Neural progenitor cell (in vitro differentiated cells): ENCODE measurements around the gene DDAH1. TPM values are rescaled to one million over a fixed set of nuclear protein-coding genes. Genes with fewer than 3 reads are reported as not detected.

ENCODE experiments used
- DNase-seq: peaks from one replicate; pipeline ENCODE4 v3.0.0-alpha.2; 2016; ENCODE audit warnings: low spot score
- H2AFZ ChIP-seq: fragments of 200-600 bp; sonication (generic); replicated peaks from 2 replicates; pipeline ENCODE4 v1.6.1; 2016; ENCODE audit warnings: antibody characterized with exemption
- H3F3A ChIP-seq: fragments of 200-600 bp; sonication (generic); 2 replicates; pipeline ENCODE4 v1.6.1; 2016; ENCODE audit warnings: antibody characterized with exemption, low read depth
- H3K27ac ChIP-seq: fragments of 200-600 bp; sonication (generic); 2 replicates; pipeline ENCODE4 v1.5.1; 2016; ENCODE audit warnings: mild to moderate bottlenecking
- H3K27me3 ChIP-seq: fragments of 200-600 bp; sonication (generic); 2 replicates; pipeline ENCODE4 v1.6.1; 2016; ENCODE audit warnings: mild to moderate bottlenecking, moderate library complexity
- H3K36me3 ChIP-seq: fragments of 200-600 bp; sonication (generic); 2 replicates; pipeline ENCODE4 v1.5.1; 2016
- H3K4me1 ChIP-seq: fragments of 200-600 bp; sonication (generic); 2 replicates; pipeline ENCODE4 v1.6.1; 2016; ENCODE audit warnings: mixed run types
- H3K4me2 ChIP-seq: fragments of 200-600 bp; sonication (generic); 2 replicates; pipeline ENCODE4 v1.6.1; 2016
- H3K4me3 ChIP-seq: fragments of 200-600 bp; sonication (generic); 2 replicates; pipeline ENCODE4 v1.5.1; 2016
- H3K79me2 ChIP-seq: fragments of 200-600 bp; sonication (generic); 2 replicates; pipeline ENCODE4 v1.6.1; 2016; ENCODE audit warnings: low read depth
- H3K9ac ChIP-seq: fragments of 200-600 bp; sonication (generic); 2 replicates; pipeline ENCODE4 v1.6.1; 2016
- H3K9me3 ChIP-seq: fragments of 200-600 bp; sonication (generic); 2 replicates; pipeline ENCODE4 v1.5.1; 2016; ENCODE audit warnings: low read depth
- H4K20me1 ChIP-seq: fragments of 200-600 bp; sonication (generic); 2 replicates; pipeline ENCODE4 v1.6.1; 2016; ENCODE audit warnings: low read depth
- H3K27ac Mint-ChIP-seq: 3 replicates; pipeline ENCODE4 v1.8.0; 2021; ENCODE audit warnings: mixed read lengths
- H3K27me3 Mint-ChIP-seq: 2 replicates; pipeline ENCODE4 v1.8.0; 2022; ENCODE audit warnings: low read depth, mild to moderate bottlenecking, inconsistent platforms, moderate library complexity, mixed read lengths; ENCODE audit not compliant: insufficient read depth
- H3K36me3 Mint-ChIP-seq: 3 replicates; pipeline ENCODE4 v1.8.0; 2021; ENCODE audit warnings: mixed read lengths
- H3K4me1 Mint-ChIP-seq: 3 replicates; pipeline ENCODE4 v1.8.0; 2021; ENCODE audit warnings: mixed read lengths
- H3K4me3 Mint-ChIP-seq: 3 replicates; pipeline ENCODE4 v1.8.0; 2021; ENCODE audit warnings: mild to moderate bottlenecking, moderate library complexity, mixed read lengths
- H3K9me3 Mint-ChIP-seq: 3 replicates; pipeline ENCODE4 v1.8.0; 2020; ENCODE audit warnings: mixed read lengths
- EZH2 ChIP-seq: fragments of 200-600 bp; sonication (generic); IDR thresholded peaks from 2 replicates; pipeline ENCODE4 v1.6.1; 2017; ENCODE audit warnings: antibody characterized with exemption, mild to moderate bottlenecking, moderate library complexity
- EZH2phosphoT487 ChIP-seq: fragments of 200-600 bp; sonication (generic); IDR thresholded peaks from 2 replicates; pipeline ENCODE4 v1.6.1; 2017; ENCODE audit warnings: antibody characterized with exemption
- total RNA-seq: library from RNA; depleted of rRNA; stranded (reverse); fragments of >200 nt; gene quantifications from 2 replicates; pipeline ENCODE4 v1.2.3, GENCODE V29; 2015; ENCODE audit warnings: low replicate concordance
- TF ChIP-seq, protein P1 (sequence below): fragments of 200-600 bp; sonication (generic); IDR thresholded peaks from 2 replicates; pipeline ENCODE4 v1.5.1; 2017; ENCODE audit warnings: antibody characterized with exemption, mild to moderate bottlenecking

Gene DDAH1
- total RNA-seq, 1 donor from 2014 or later: 23.1 TPM

DNA sequence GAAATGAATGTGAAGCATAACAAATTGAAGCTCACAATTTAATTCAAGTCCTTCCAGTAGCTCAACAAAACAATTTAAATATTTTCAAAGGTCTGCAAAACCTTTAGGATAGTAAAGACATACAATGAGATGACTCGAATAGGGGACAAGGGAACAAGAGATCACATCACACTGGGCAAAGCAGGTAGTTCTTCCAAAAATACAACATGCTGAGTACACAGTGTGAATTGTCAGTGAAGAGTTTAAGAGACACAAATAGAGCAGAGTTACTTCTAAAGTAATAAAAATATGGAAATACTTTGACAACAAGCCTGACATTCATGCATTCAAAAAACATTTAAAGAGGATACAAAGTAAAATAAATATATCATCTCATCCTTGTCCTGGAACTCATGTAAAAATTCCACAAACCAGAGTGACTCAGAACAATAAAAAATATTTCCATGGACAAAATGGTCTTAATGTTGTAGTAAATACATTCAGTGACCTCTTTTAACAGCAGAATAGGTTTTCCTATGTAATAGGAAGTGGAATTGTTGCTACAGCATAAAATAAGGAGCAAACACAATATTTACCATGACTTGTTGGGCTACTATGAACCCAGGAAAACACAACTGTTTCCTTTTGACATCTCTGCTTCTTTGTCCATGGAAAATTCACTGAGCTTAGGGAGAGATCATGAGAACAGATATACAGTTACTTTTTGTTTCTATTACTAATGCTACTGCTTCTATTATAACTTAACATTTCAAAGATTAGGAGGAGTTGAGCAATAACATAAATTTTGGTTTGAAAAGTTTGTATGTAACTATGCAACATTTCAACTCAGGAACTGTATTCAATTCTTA, 104.9 kb downstream of the DDAH1 start:
- no peaks in the 10 kb centered on the region for H3K36me3 ChIP-seq
- DNase-seq: no peak
- H3F3A ChIP-seq: no peaks in the 10 kb centered on the region
- H3K9me3 Mint-ChIP-seq: no peaks in the 10 kb centered on the region
- H3K9me3 ChIP-seq: no peaks in the 10 kb centered on the region
- TF ChIP-seq EZH2phosphoT487: no peak
- TF ChIP-seq, protein P1, sequence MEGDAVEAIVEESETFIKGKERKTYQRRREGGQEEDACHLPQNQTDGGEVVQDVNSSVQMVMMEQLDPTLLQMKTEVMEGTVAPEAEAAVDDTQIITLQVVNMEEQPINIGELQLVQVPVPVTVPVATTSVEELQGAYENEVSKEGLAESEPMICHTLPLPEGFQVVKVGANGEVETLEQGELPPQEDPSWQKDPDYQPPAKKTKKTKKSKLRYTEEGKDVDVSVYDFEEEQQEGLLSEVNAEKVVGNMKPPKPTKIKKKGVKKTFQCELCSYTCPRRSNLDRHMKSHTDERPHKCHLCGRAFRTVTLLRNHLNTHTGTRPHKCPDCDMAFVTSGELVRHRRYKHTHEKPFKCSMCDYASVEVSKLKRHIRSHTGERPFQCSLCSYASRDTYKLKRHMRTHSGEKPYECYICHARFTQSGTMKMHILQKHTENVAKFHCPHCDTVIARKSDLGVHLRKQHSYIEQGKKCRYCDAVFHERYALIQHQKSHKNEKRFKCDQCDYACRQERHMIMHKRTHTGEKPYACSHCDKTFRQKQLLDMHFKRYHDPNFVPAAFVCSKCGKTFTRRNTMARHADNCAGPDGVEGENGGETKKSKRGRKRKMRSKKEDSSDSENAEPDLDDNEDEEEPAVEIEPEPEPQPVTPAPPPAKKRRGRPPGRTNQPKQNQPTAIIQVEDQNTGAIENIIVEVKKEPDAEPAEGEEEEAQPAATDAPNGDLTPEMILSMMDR: no peak
- no peak for TF ChIP-seq EZH2
- H3K4me1 Mint-ChIP-seq: peaks cover 32% of the 10 kb centered on the region
- H3K4me1 ChIP-seq: no peaks in the 10 kb centered on the region
- no peak overlapping the region for H2AFZ ChIP-seq
- H4K20me1 ChIP-seq: no peaks in the 10 kb centered on the region
- no peak overlapping the region for H3K4me2 ChIP-seq
- H3K4me3 Mint-ChIP-seq: no peak overlapping the region
- no peaks in the 10 kb centered on the region for H3K27me3 Mint-ChIP-seq
- no peaks in the 10 kb centered on the region for H3K36me3 Mint-ChIP-seq
- no peaks in the 10 kb centered on the region for H3K27me3 ChIP-seq
- no peak overlapping the region for H3K27ac Mint-ChIP-seq
- H3K9ac ChIP-seq: no peak overlapping the region
- H3K27ac ChIP-seq: no peak overlapping the region
- no peak overlapping the region for H3K4me3 ChIP-seq
- H3K79me2 ChIP-seq: no peaks in the 10 kb centered on the region

DNA sequence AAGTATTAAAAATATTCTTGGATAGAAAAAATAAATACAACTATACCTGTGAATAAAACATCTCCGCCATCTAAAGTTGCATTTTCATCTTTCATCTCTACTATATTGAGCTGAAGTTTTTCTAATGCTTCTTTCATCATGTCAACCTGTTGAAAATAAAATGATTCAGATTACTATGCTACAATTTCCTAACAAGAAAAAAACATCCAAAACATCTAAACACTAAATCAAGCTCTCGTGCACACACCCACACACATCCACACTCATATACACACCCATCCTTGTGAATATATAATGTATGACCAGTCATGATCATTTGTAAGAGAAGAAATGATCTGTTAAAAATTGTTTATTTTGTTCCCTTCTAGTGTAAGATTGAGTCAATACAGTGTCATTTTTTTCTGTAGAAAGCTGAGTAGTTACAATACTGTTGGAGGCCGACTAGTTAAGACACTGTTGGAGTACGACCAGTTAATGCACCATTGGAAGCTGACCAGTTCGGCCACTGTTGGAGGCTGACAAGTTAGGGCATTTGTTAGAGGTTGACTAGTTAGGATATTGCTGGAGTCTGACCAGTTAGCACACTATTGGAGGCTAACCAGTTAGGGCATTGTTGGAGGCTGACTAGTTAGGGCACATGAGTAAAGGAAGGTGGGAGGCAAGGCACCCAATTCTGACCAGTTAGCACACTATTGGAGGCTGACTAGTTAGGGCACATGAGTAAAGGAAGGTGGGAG, 106.1 kb downstream of the DDAH1 start:
- Mint-ChIP-seq H3K36me3 (no peaks in the 10 kb centered on the region), H3K4me1 (peaks cover 38% of the 10 kb centered on the region), H3K27ac (no peak overlapping the region), H3K9me3 (no peaks in the 10 kb centered on the region), H3K27me3 (no peaks in the 10 kb centered on the region), H3K4me3 (no peak overlapping the region)
- no peak for DNase-seq
- Histone ChIP-seq H3K9ac (no peak overlapping the region), H3K4me3 (no peak overlapping the region), H3K79me2 (no peaks in the 10 kb centered on the region), H3K27ac (no peak overlapping the region), H3K9me3 (no peaks in the 10 kb centered on the region), H3K4me1 (no peaks in the 10 kb centered on the region), H4K20me1 (no peaks in the 10 kb centered on the region), H3F3A (no peaks in the 10 kb centered on the region), H2AFZ (no peak overlapping the region), H3K36me3 (no peaks in the 10 kb centered on the region), H3K4me2 (no peak overlapping the region), H3K27me3 (no peaks in the 10 kb centered on the region)
- no peak for TF ChIP-seq EZH2phosphoT487
- TF ChIP-seq, protein P1: no peak
- TF ChIP-seq EZH2: no peak

DNA sequence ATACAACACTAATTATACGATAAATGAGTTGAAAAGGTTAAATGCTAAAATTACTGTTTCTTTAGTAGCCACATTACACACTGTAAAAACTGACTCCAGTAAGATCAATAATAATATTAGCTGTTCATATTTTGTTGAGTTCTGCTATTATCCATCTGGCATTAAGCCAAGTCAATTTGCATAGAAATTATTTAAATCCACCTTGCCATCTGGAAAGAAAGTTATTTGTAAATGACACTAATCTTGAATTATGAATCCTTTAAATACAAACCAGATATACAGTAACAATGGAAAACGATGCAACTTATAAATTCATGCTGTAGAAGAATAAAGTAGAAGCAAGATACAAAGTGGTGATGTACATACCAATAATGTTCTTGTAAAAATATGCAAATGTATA, 107.1 kb downstream of the DDAH1 start:
- Mint-ChIP-seq H3K4me1 (peaks cover 41% of the 10 kb centered on the region), H3K9me3 (no peaks in the 10 kb centered on the region), H3K27me3 (no peaks in the 10 kb centered on the region), H3K27ac (no peak overlapping the region), H3K36me3 (no peaks in the 10 kb centered on the region), H3K4me3 (no peak overlapping the region)
- Histone ChIP-seq H2AFZ (no peak overlapping the region), H3K9ac (no peak overlapping the region), H3K27me3 (no peaks in the 10 kb centered on the region), H3K27ac (no peak overlapping the region), H4K20me1 (no peaks in the 10 kb centered on the region), H3K4me1 (no peaks in the 10 kb centered on the region), H3K79me2 (no peaks in the 10 kb centered on the region), H3K9me3 (no peaks in the 10 kb centered on the region), H3K4me2 (no peak overlapping the region), H3K4me3 (no peak overlapping the region), H3K36me3 (no peaks in the 10 kb centered on the region), H3F3A (no peaks in the 10 kb centered on the region)
- TF ChIP-seq, protein P1: no peak
- TF ChIP-seq EZH2phosphoT487 (no peak), EZH2 (no peak)
- no peak for DNase-seq
